KMS-11 (cell line): Measurements from ENCODE around the gene METTL8.

Experiments
- H2AFZ ChIP-seq: fragments of 200-600 bp; sonication (generic); 2 replicates; pipeline ENCODE4 v1.6.1; 2016; ENCODE audit warnings: antibody characterized with exemption, mixed run types, low read depth
- H3K27ac ChIP-seq: fragments of 200-600 bp; sonication (generic); 2 replicates; pipeline ENCODE4 v1.6.1; 2016; ENCODE audit warnings: mild to moderate bottlenecking, mixed run types
- H3K27me3 ChIP-seq: fragments of 200-600 bp; sonication (generic); 2 replicates; pipeline ENCODE4 v1.6.1; 2017; ENCODE audit warnings: mild to moderate bottlenecking, low read depth, mixed run types, moderate library complexity; ENCODE audit not compliant: insufficient read depth
- H3K36me3 ChIP-seq: fragments of 200-600 bp; sonication (generic); 2 replicates; pipeline ENCODE4 v1.6.1; 2017; ENCODE audit warnings: mild to moderate bottlenecking, mixed run types; ENCODE audit not compliant: insufficient read depth
- H3K4me1 ChIP-seq: fragments of 200-600 bp; sonication (generic); 2 replicates; pipeline ENCODE4 v1.6.1; 2016; ENCODE audit warnings: mild to moderate bottlenecking, low read depth, mixed run types; ENCODE audit not compliant: poor library complexity, severe bottlenecking
- H3K4me2 ChIP-seq: fragments of 200-600 bp; sonication (generic); 2 replicates; pipeline ENCODE4 v1.7.0; 2016; ENCODE audit warnings: mild to moderate bottlenecking, mixed run types
- H3K4me3 ChIP-seq: fragments of 200-600 bp; sonication (generic); IDR thresholded peaks from 2 replicates; pipeline ENCODE4 v1.6.1; 2017; ENCODE audit warnings: low read depth, low read length, mixed read lengths; ENCODE audit not compliant: insufficient read depth
- H3K79me2 ChIP-seq: fragments of 200-600 bp; sonication (generic); 2 replicates; pipeline ENCODE4 v1.6.1; 2016; ENCODE audit warnings: low read depth, mixed run types; ENCODE audit not compliant: insufficient read depth
- H3K9ac ChIP-seq: fragments of 200-600 bp; sonication (generic); 2 replicates; pipeline ENCODE4 v1.6.1; 2016; ENCODE audit warnings: mild to moderate bottlenecking, mixed run types
- H4K20me1 ChIP-seq: fragments of 200-600 bp; sonication (generic); 2 replicates; pipeline ENCODE4 v1.6.1; 2016; ENCODE audit warnings: mild to moderate bottlenecking, mixed run types; ENCODE audit not compliant: insufficient read depth
- TF ChIP-seq, protein P1 (sequence below): fragments of 200-600 bp; sonication (generic); conservative IDR thresholded peaks from 2 replicates; pipeline ENCODE4 v1.6.1; 2017; ENCODE audit warnings: low read depth, mild to moderate bottlenecking, antibody characterized with exemption, low read length, moderate library complexity, mixed read lengths

The METTL8 gene

DNA sequence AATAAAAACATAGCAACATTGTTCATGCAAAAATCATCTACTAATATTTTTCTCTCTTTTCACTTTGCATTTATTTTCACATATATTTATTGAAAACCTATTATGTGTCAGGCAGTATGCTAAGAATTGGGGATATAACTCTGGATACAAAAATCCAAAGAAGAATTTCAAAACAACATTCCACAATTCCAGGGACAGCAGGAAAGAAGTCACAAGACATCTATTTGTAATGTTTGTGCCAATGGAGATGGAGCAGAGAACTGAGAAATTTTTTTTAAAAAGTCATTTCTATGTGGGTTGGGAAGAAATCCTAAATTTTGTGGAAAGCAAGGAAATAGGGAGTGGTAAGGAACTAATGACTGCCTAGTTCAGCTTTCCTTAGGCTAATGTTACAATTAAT, 144.5 kb downstream of the METTL8 start:
- Histone ChIP-seq H3K9ac (no peak overlapping the region), H3K4me3 (no peak overlapping the region), H3K4me1 (no peaks in the 10 kb centered on the region), H3K36me3 (no peaks in the 10 kb centered on the region), H2AFZ (no peak overlapping the region), H4K20me1 (no peaks in the 10 kb centered on the region), H3K4me2 (no peak overlapping the region), H3K27me3 (no peaks in the 10 kb centered on the region), H3K27ac (no peak overlapping the region), H3K79me2 (no peaks in the 10 kb centered on the region)
- TF ChIP-seq, protein P1, sequence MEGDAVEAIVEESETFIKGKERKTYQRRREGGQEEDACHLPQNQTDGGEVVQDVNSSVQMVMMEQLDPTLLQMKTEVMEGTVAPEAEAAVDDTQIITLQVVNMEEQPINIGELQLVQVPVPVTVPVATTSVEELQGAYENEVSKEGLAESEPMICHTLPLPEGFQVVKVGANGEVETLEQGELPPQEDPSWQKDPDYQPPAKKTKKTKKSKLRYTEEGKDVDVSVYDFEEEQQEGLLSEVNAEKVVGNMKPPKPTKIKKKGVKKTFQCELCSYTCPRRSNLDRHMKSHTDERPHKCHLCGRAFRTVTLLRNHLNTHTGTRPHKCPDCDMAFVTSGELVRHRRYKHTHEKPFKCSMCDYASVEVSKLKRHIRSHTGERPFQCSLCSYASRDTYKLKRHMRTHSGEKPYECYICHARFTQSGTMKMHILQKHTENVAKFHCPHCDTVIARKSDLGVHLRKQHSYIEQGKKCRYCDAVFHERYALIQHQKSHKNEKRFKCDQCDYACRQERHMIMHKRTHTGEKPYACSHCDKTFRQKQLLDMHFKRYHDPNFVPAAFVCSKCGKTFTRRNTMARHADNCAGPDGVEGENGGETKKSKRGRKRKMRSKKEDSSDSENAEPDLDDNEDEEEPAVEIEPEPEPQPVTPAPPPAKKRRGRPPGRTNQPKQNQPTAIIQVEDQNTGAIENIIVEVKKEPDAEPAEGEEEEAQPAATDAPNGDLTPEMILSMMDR: no peak

DNA sequence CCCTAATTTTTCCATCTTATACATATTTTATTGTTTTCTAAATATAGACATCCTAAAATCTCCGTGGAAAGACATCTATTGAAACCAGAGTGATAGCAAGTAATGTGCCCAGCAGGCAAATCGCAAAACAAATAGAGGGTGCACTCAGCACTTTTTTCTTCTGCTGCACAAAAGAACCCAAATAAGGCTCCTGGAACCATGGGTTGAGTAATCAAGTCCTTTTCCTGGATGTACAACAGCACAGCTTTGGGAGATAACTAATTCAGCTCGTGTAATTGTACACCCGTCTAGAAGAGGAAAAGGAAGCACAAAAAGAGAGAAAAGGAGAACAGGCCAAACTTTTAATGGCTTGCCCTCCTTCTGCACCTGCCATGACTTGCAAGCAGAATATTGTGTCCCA, 146.2 kb downstream of the METTL8 start:
- Histone ChIP-seq H3K4me2 (no peak overlapping the region), H4K20me1 (no peaks in the 10 kb centered on the region), H3K4me1 (no peaks in the 10 kb centered on the region), H3K79me2 (no peaks in the 10 kb centered on the region), H3K4me3 (no peak overlapping the region), H3K27me3 (no peaks in the 10 kb centered on the region), H3K27ac (no peak overlapping the region), H2AFZ (no peak overlapping the region), H3K9ac (no peak overlapping the region), H3K36me3 (no peaks in the 10 kb centered on the region)
- TF ChIP-seq, protein P1: no peak

DNA sequence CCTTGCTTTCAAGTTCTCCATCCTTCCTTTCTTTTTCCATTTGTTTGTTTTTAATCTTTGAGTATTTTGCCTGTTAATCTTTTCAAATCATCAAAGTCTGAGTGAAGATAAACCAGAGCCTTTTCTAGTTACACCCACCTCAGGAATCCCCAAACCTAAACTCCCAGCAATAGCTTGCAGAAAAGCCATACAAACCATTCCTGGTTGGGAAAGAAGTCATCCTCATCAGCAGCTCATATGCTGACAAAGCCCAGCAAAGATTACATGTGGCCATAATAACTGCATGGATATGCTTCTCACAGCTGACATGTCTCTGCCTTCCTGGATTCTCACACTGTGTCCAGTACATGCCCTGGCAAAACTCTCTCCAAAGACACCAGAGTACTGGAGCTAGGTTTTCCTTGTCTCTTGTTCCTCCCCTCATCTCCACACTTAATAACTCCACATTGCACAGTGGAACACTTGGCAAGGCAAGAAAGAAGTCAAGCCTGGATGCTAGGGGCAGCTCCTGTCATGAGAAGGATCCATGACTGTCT, 146.7 kb downstream of the METTL8 start:
- H3K27me3 ChIP-seq: no peaks in the 10 kb centered on the region
- no peak overlapping the region for H3K4me3 ChIP-seq
- no peak overlapping the region for H3K9ac ChIP-seq
- H4K20me1 ChIP-seq: no peaks in the 10 kb centered on the region
- H2AFZ ChIP-seq: no peak overlapping the region
- no peaks in the 10 kb centered on the region for H3K79me2 ChIP-seq
- H3K4me2 ChIP-seq: no peak overlapping the region
- TF ChIP-seq, protein P1: no peak
- no peaks in the 10 kb centered on the region for H3K36me3 ChIP-seq
- no peak overlapping the region for H3K27ac ChIP-seq
- H3K4me1 ChIP-seq: no peaks in the 10 kb centered on the region

DNA sequence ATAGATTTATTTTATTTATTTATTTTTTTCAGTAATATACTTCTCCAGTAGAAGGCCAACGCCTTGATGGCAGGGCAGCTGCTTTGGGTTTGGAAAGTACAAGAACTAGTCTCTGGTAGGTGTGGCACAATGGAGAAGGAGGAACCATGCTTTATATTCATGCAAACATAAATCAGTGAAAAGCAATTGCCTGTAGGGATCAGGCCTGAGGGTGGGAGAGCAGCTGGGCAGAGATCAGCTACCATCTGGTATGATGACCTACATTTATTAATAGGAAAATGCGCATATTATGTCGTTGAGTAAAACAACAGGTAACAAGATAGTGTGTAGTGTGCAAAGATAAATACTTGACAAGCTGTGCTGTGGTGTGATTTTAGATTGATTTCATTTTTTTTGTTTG, 152.7 kb downstream of the METTL8 start:
- H3K9ac ChIP-seq: no peak overlapping the region
- no peak overlapping the region for H2AFZ ChIP-seq
- TF ChIP-seq, protein P1: no peak
- H3K4me2 ChIP-seq: no peak overlapping the region
- no peaks in the 10 kb centered on the region for H3K79me2 ChIP-seq
- H4K20me1 ChIP-seq: no peaks in the 10 kb centered on the region
- H3K27ac ChIP-seq: no peak overlapping the region
- no peaks in the 10 kb centered on the region for H3K4me1 ChIP-seq
- no peaks in the 10 kb centered on the region for H3K27me3 ChIP-seq
- H3K4me3 ChIP-seq: no peak overlapping the region
- no peaks in the 10 kb centered on the region for H3K36me3 ChIP-seq
